SK-N-SH (cell line): ENCODE results near the gene CPVL. TPM values are rescaled to one million over a fixed set of nuclear protein-coding genes. Genes with fewer than 3 reads are reported as not detected.

Experiments
- CTCF ChIA-PET: fragments of 300-600, 350-600 bp; formaldehyde crosslinking; extraction: SDS; loops from one replicate; lab custom pipeline; 2021; lab: Yijun Ruan, JAX
- POLR2A ChIA-PET: fragments of 350-600 bp; sonication (Branson Sonifier 250); formaldehyde crosslinking; extraction: SDS; loops from one replicate; lab custom pipeline; 2020; ENCODE audit warnings: antibody characterized with exemption, inconsistent platforms; lab: Yijun Ruan, JAX
- DNase-seq: peaks from one replicate; pipeline ENCODE4 v3.0.0; 2012
- H2AFZ ChIP-seq: fragments of 200-600 bp; sonication (generic); 2 replicates; pipeline ENCODE4 v1.8.1; 2016; ENCODE audit warnings: antibody characterized with exemption, mild to moderate bottlenecking, low read depth
- H3F3A ChIP-seq: fragments of 200-600 bp; sonication (generic); replicated peaks from 2 replicates; pipeline ENCODE3; 2016; ENCODE audit warnings: antibody characterized with exemption, mild to moderate bottlenecking; ENCODE audit not compliant: insufficient read depth
- H3K27ac ChIP-seq, 2 experiments: fragments of 200-500 bp in 1 of 2; fragments of 200-600 bp in 1 of 2; sonication (Bioruptor generic) in 1 of 2; sonication (generic), shearing (Covaris generic) in 1 of 2; 2 replicates each; pipeline versions ENCODE4 v1.5.1 to v1.6.1; 2014 to 2016; ENCODE audit warnings: low read depth in 2 of 2, inconsistent platforms in 1 of 2, low read length in 1 of 2, mild to moderate bottlenecking in 1 of 2, mixed read lengths in 1 of 2
- H3K27me3 ChIP-seq: fragments of 200-600 bp; sonication (generic), shearing (Covaris generic); 2 replicates; pipeline ENCODE4 v1.6.1; 2016; ENCODE audit warnings: mixed run types; ENCODE audit not compliant: insufficient read depth
- H3K36me3 ChIP-seq, 2 experiments: fragments of 200-500 bp in 1 of 2; fragments of 200-600 bp in 1 of 2; sonication (Bioruptor generic) in 1 of 2; sonication (generic) in 1 of 2; replicated peaks in 1 of 2; 2 replicates each; pipeline versions ENCODE3 to v1.5.1; 2014 to 2016; ENCODE audit warnings: low read length in 1 of 2, mild to moderate bottlenecking in 1 of 2; ENCODE audit not compliant: insufficient read depth in 2 of 2, control insufficient read depth in 1 of 2
- H3K4me1 ChIP-seq, 2 experiments: fragments of 200-500 bp in 1 of 2; fragments of 200-600 bp in 1 of 2; sonication (Bioruptor generic) in 1 of 2; sonication (generic), shearing (Covaris generic) in 1 of 2; 2 replicates each; pipeline versions ENCODE4 v1.5.1 to v1.6.1; 2014 to 2016; ENCODE audit warnings: low read depth in 1 of 2, low read length in 1 of 2, mixed run types in 1 of 2; ENCODE audit not compliant: insufficient read depth in 2 of 2, control insufficient read depth in 1 of 2
- H3K4me2 ChIP-seq: fragments of 200-600 bp; sonication (generic), shearing (Covaris generic); 2 replicates; pipeline ENCODE4 v1.6.1; 2017; ENCODE audit warnings: mixed run types
- H3K4me3 ChIP-seq, 2 experiments: fragments of 200-500 bp in 1 of 2; fragments of 200-600 bp in 1 of 2; sonication (Bioruptor generic) in 1 of 2; sonication (generic), shearing (Covaris generic) in 1 of 2; 2 replicates each; pipeline versions ENCODE4 v1.5.1 to v1.8.1; 2014 to 2016; ENCODE audit warnings: low read depth in 2 of 2, inconsistent platforms in 1 of 2, low read length in 1 of 2, mild to moderate bottlenecking in 1 of 2, mixed read lengths in 1 of 2, moderate library complexity in 1 of 2
- H3K79me2 ChIP-seq: fragments of 200-600 bp; sonication (generic); 2 replicates; pipeline ENCODE4 v1.8.1; 2017; ENCODE audit warnings: mild to moderate bottlenecking; ENCODE audit not compliant: insufficient read depth
- H3K9ac ChIP-seq: fragments of 200-600 bp; sonication (generic); 2 replicates; pipeline ENCODE4 v1.6.1; 2017; ENCODE audit warnings: mixed run types
- H3K9me2 ChIP-seq: fragments of 200-600 bp; sonication (generic); 2 replicates; pipeline ENCODE4 v1.6.1; 2017; ENCODE audit warnings: mixed run types
- H3K9me3 ChIP-seq: fragments of 200-600 bp; sonication (generic); 2 replicates; pipeline ENCODE4 v1.6.1; 2017; ENCODE audit warnings: mixed run types, mild to moderate bottlenecking, moderate library complexity
- H4K20me1 ChIP-seq: fragments of 200-600 bp; sonication (generic); 2 replicates; pipeline ENCODE4 v1.6.1; 2017; ENCODE audit warnings: mild to moderate bottlenecking, mixed run types; ENCODE audit not compliant: insufficient read depth
- CTCF ChIP-seq: fragments of 200-600 bp; sonication (generic); IDR thresholded peaks from 2 replicates; pipeline ENCODE4 v1.6.1; 2017; ENCODE audit warnings: antibody characterized with exemption, mild to moderate bottlenecking, moderate library complexity
- ELF1 ChIP-seq: IDR thresholded peaks from 2 replicates; pipeline ENCODE4 v1.4.0; 2012
- EZH2phosphoT487 ChIP-seq: fragments of 200-600 bp; sonication (generic); IDR thresholded peaks from 2 replicates; pipeline ENCODE4 v1.6.1; 2017; ENCODE audit warnings: low read depth, mixed run types, mild to moderate bottlenecking, antibody characterized with exemption, moderate library complexity, borderline replicate concordance
- FOXM1 ChIP-seq: IDR thresholded peaks from 2 replicates; pipeline ENCODE4 v1.4.0; 2012; ENCODE audit warnings: low read depth, mild to moderate bottlenecking
- GABPA ChIP-seq: IDR thresholded peaks from 2 replicates; pipeline ENCODE4 v1.4.0; 2012; ENCODE audit warnings: low read depth, mild to moderate bottlenecking
- GATA2 ChIP-seq: sonication (generic); formaldehyde crosslinking; IDR thresholded peaks from 2 replicates; pipeline ENCODE4 v1.5.0; 2020; ENCODE audit warnings: mild to moderate bottlenecking, missing genetic modification reagents
- JUND ChIP-seq: IDR thresholded peaks from 2 replicates; pipeline ENCODE4 v1.4.0; 2012
- MAX ChIP-seq: IDR thresholded peaks from 2 replicates; pipeline ENCODE4 v1.4.0; 2012; ENCODE audit warnings: low read depth
- NFIC ChIP-seq: IDR thresholded peaks from 2 replicates; pipeline ENCODE4 v1.4.0; 2012; ENCODE audit warnings: borderline replicate concordance
- PBX3 ChIP-seq: IDR thresholded peaks from 2 replicates; pipeline ENCODE4; 2012
- POLR2AphosphoS5 ChIP-seq: IDR thresholded peaks from 2 replicates; pipeline ENCODE4 v1.6.1; 2012; ENCODE audit warnings: low read depth, low read length
- RFX5 ChIP-seq: IDR thresholded peaks from 2 replicates; pipeline ENCODE4 v1.6.1; 2012; ENCODE audit warnings: mild to moderate bottlenecking, improper control_type of control experiment, low read length
- SIN3A ChIP-seq: IDR thresholded peaks from 2 replicates; pipeline ENCODE4 v1.6.1; 2012; ENCODE audit warnings: low read depth, mild to moderate bottlenecking, low read length, moderate library complexity, borderline replicate concordance
- SMC3 ChIP-seq: IDR thresholded peaks from 2 replicates; pipeline ENCODE4 v1.6.1; 2012; ENCODE audit warnings: low read depth, low read length, improper control_type of control experiment
- USF2 ChIP-seq: fragments of 150-350 bp; IDR thresholded peaks from 2 replicates; pipeline ENCODE4 v1.6.1; 2017; ENCODE audit warnings: antibody characterized with exemption, low read length, low read depth, borderline replicate concordance
- WGBS: methylation state at CpG from one replicate; pipeline ENCODE4 v1.1.6; 2017; ENCODE audit warnings: low lambda C conversion rate; 5-methylcytosine and 5-hydroxymethylcytosine counted together
- polyA plus RNA-seq, 3 experiments: library from polyadenylated mRNA; depleted of rRNA; stranded (reverse); fragments of >200 nt; gene quantifications; 2 replicates each; pipeline ENCODE4 v1.2.3, GENCODE V29; 2012
- TF ChIP-seq, protein P1 (sequence below): IDR thresholded peaks from 2 replicates; pipeline ENCODE4 v1.4.0; 2012; ENCODE audit warnings: low read depth, borderline replicate concordance
- TF ChIP-seq, protein P2 (sequence below): IDR thresholded peaks from 2 replicates; pipeline ENCODE4 v1.6.1; 2012; ENCODE audit warnings: mild to moderate bottlenecking, low read depth, low read length, moderate library complexity

The CPVL gene
- polyA plus RNA-seq, 1 of the 3 experiments (the other 2 are of a cell fraction): not detected

DNA sequence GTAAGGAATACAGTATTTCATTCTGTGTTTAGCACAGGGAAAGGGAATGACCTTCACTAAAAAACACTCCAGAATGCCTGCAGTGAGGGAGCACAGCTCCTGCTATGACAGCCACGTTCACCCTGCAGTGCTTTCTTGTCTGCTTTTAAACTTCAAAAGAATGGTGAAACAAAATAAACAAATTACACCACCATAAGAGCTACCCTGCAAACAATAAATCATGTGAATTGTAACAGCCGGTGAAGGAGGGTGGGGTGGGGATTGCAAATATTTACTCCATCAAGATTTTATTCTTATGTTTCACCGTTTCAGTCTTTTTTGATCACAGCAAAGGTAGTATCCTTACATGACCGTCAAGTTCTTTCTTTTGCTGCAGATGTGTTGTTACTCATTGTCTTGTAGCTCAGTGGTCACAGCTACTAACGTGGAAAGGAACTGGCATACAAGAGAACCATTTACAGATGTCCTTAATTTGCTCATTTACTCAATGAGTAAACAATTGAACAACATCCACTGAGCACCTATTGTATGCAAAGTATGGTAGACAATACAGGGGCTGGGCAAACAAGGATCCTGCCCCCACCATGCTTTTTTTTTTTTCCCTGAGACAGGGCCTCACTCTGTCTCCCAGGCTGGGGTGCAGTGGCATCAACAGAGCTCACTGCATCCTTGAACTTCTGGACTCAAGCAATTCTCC is 44.2 kb upstream of the CPVL start:
- no peak overlapping the region for H3K27ac ChIP-seq
- H3K27me3 ChIP-seq: peaks cover 26% of the 10 kb centered on the region
- ChIA-PET CTCF (interaction anchor here (0.6 to 7.3 kb wide), 109 partner anchors 7 to 615 kb away, joined by 3 to 236 read pairs (median 7); partner anchors contain the start of genes CPVL and WIPF3), POLR2A (no interaction called here)
- no peak overlapping the region for H2AFZ ChIP-seq
- H3K36me3 ChIP-seq: no peaks in the 10 kb centered on the region
- no peak overlapping the region for H3K9ac ChIP-seq
- peaks cover 0 to 9% of the 10 kb centered on the region in 2 experiments; a peak in 1 of 4 replicates for H3K4me1 ChIP-seq
- DNase-seq: no peak
- no peaks in the 10 kb centered on the region for H3K9me3 ChIP-seq
- TF ChIP-seq GABPA (no peak), ELF1 (no peak), GATA2 (CRISPR knock-in tag) (no peak), EZH2phosphoT487 (no peak), RFX5 (no peak), SIN3A (no peak), NFIC (no peak), MAX (no peak), FOXM1 (no peak), USF2 (no peak), PBX3 (no peak), JUND (no peak), CTCF (no peak), POLR2AphosphoS5 (no peak), SMC3 (no peak)
- TF ChIP-seq, protein P1, sequence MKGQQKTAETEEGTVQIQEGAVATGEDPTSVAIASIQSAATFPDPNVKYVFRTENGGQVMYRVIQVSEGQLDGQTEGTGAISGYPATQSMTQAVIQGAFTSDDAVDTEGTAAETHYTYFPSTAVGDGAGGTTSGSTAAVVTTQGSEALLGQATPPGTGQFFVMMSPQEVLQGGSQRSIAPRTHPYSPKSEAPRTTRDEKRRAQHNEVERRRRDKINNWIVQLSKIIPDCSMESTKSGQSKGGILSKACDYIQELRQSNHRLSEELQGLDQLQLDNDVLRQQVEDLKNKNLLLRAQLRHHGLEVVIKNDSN: no peak
- TF ChIP-seq, protein P2, sequence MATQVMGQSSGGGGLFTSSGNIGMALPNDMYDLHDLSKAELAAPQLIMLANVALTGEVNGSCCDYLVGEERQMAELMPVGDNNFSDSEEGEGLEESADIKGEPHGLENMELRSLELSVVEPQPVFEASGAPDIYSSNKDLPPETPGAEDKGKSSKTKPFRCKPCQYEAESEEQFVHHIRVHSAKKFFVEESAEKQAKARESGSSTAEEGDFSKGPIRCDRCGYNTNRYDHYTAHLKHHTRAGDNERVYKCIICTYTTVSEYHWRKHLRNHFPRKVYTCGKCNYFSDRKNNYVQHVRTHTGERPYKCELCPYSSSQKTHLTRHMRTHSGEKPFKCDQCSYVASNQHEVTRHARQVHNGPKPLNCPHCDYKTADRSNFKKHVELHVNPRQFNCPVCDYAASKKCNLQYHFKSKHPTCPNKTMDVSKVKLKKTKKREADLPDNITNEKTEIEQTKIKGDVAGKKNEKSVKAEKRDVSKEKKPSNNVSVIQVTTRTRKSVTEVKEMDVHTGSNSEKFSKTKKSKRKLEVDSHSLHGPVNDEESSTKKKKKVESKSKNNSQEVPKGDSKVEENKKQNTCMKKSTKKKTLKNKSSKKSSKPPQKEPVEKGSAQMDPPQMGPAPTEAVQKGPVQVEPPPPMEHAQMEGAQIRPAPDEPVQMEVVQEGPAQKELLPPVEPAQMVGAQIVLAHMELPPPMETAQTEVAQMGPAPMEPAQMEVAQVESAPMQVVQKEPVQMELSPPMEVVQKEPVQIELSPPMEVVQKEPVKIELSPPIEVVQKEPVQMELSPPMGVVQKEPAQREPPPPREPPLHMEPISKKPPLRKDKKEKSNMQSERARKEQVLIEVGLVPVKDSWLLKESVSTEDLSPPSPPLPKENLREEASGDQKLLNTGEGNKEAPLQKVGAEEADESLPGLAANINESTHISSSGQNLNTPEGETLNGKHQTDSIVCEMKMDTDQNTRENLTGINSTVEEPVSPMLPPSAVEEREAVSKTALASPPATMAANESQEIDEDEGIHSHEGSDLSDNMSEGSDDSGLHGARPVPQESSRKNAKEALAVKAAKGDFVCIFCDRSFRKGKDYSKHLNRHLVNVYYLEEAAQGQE: no peak
- no peaks in the 10 kb centered on the region for H3K79me2 ChIP-seq
- no peak overlapping the region for H3K4me3 ChIP-seq
- H4K20me1 ChIP-seq: no peaks in the 10 kb centered on the region
- no peak overlapping the region for H3K4me2 ChIP-seq
- WGBS: 57% methylated on average over 5 of the region's 5 CpGs
- no peaks in the 10 kb centered on the region for H3K9me2 ChIP-seq
- no peaks in the 10 kb centered on the region for H3F3A ChIP-seq
